Activated T-helper 1 cell treated with anti-CD3 and anti-CD28 coated beads, Interleukin-12 subunit alpha, Interleukin-12 subunit beta, Interleukin-2, Interleukin-4 antibody, amounts not matched to agents 30 ng/mL and 10 ng/mL and 1 ng/mL, durations not matched to agents 14 hours and 24 hours and 36 hours (primary cell): ENCODE measurements around the gene DUOX1. TPM values are rescaled to one million over a fixed set of nuclear protein-coding genes. Genes with fewer than 3 reads are reported as not detected.
A peak's percentile ranks its signal among the peaks of the same experiment; 100 is the strongest.

Experiments
- DNase-seq: peaks from one replicate; pipeline ENCODE4 v3.0.0; 2021; ENCODE audit warnings: low spot score
- H3K27ac Mint-ChIP-seq: one replicate; pipeline ENCODE4 v1.8.0; 2021; ENCODE audit warnings: mild to moderate bottlenecking, mixed read lengths
- H3K27me3 Mint-ChIP-seq: one replicate; pipeline ENCODE4 v1.8.0; 2022; ENCODE audit warnings: mild to moderate bottlenecking, moderate library complexity, mixed read lengths; ENCODE audit not compliant: insufficient read depth
- H3K36me3 Mint-ChIP-seq: one replicate; pipeline ENCODE4 v1.8.0; 2021; ENCODE audit warnings: low read depth, mixed read lengths
- H3K4me1 Mint-ChIP-seq: one replicate; pipeline ENCODE4 v1.8.0; 2021; ENCODE audit warnings: low read depth, mixed read lengths
- H3K4me3 Mint-ChIP-seq: one replicate; pipeline ENCODE4 v1.8.0; 2021; ENCODE audit warnings: mild to moderate bottlenecking, moderate library complexity, mixed read lengths
- H3K9me3 Mint-ChIP-seq: one replicate; pipeline ENCODE4 v1.8.0; 2021; ENCODE audit warnings: mixed read lengths
- intact Hi-C: fragments of 100-400 bp; cut with micrococcal nuclease; formaldehyde crosslinking; loops from one replicate; pipeline ENCODE4 v1.15.1; 2024
- total RNA-seq: library from RNA; stranded (reverse); gene quantifications from 2 replicates; pipeline ENCODE4 v1.2.3, GENCODE V29; 2022

The DUOX1 gene
- total RNA-seq, 1 donor from 2014 or later: 0.13 TPM

GRCh38 chr15:45185903-45186770, 56.3 kb downstream of the DUOX1 start:
- Mint-ChIP-seq H3K27me3 (peaks cover 9% of the 10 kb centered on the region), H3K9me3 (no peaks in the 10 kb centered on the region), H3K4me1 (peaks cover 33% of the 10 kb centered on the region), H3K36me3 (peaks cover 2% of the 10 kb centered on the region), H3K27ac (peak overlapping the region; percentile 76), H3K4me3 (peak overlapping the region; percentile 90)
- no peak for DNase-seq
- intact Hi-C loops: no loop called here

DNA sequence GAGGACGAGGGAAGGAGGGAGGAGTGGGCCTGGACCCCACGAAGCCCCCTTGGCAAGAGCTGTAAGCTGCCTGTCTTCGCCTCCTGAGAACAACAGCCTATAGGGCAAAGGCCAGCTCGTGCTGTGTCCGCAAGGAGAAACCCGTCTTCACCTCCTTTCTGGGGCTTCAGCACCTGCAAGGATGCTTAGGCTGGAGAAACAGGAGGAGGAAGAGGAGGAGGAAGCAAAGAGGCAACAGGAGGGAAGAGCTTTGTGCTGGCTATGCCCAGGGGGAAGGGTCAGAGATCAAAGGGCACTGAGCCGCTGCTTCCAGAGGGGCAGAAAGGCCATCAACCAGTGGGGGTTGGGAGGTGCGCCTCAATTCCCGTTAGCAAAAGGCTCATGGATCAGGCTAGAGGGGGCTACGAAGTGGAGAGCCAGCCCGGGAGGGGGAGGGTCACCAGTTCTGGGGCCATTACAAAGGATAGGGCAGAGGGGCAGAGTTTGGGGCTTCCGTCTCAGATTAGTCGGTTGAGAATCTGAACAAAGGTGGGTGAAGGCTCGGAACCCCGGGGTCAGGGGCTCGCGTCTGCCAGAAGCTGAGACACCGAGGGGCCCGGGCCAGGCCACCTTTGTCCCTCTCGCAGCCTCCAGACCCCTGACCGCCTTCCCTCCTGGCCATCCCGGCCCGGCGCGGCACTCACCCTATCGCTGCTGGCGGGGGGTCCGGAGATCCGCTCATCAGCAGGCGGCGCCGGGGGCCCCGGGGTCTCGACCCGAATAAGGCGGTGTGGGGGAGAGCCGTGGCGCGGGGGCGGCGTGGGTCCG, 57.2 kb downstream of the DUOX1 start:
- Mint-ChIP-seq H3K36me3 (peaks cover 2% of the 10 kb centered on the region), H3K9me3 (no peaks in the 10 kb centered on the region), H3K27me3 (peaks cover 8% of the 10 kb centered on the region), H3K4me1 (peaks cover 33% of the 10 kb centered on the region), H3K27ac (peak overlapping the region; percentile 76), H3K4me3 (peak overlapping the region; percentile 90)
- DNase-seq: no peak
- intact Hi-C loops: no loop called here

GRCh38 chr15:45187578-45187893, 57.7 kb downstream of the DUOX1 start:
- H3K36me3 Mint-ChIP-seq: peaks cover 2% of the 10 kb centered on the region
- intact Hi-C loops: no loop called here
- peaks cover 7% of the 10 kb centered on the region for H3K27me3 Mint-ChIP-seq
- DNase-seq: no peak
- no peak overlapping the region for H3K4me3 Mint-ChIP-seq
- no peaks in the 10 kb centered on the region for H3K9me3 Mint-ChIP-seq
- peaks cover 33% of the 10 kb centered on the region for H3K4me1 Mint-ChIP-seq
- H3K27ac Mint-ChIP-seq: no peak overlapping the region

DNA sequence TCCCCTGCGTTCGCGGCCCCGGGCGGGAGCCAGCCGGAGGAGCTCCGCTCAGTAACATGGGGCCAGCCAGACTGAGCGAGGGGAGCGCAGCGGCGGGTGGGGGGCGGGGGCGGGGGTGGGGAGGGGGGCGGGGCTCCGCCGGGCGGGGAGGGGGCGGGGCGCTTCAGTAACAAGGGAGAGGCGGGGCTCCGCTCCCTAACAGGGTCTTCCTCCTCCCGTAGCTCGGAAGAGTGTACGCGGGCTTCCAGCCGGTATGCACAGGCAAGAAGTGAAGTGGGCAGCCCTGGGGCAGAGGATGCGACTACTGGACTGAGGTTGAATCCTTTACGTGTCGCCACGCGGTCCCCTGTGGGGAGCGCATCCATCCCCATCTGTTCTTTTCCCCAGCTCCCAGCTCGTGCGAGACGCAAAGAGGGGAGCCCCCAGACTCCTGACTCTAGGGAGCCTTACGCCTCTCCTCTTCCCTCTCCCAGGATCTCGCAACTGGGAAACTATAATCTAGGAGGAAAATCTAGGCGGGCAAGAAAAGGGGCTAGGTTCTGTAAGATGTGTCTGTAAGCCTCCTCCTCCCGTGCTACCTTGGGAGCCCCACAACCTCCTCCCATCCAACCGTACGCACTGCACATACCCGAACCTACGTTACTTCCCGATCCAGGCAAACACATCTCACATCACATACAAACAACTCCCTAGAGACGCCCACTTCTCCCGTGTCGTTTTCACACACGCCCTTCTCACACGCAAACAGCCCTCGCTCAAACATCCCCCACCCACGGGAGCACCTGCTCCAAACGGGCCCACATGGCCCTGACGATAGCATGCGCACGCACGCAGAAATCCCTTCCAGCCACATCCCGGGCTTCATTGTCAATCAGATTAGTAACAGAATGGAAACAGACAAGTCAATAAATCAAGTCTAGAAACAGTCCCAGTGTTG, 58.4 kb downstream of the DUOX1 start, which contains the start of gene SHF:
TSS of gene SHF (minus strand) at position 73 of the 937 bp plus-strand sequence. CDS start at position 58, 15 bp downstream.
- no peaks in the 10 kb centered on the region for H3K9me3 Mint-ChIP-seq
- DNase-seq: peak; percentile 36
- H3K4me3 Mint-ChIP-seq: peak within 1 kb of the TSS; percentile 94
- peaks cover 33% of the 10 kb centered on the region for H3K4me1 Mint-ChIP-seq
- intact Hi-C loops: loop anchor here (1.0 kb wide), 2 partner anchors 10 to 21 kb away; no protein-coding TSS in a partner anchor
- H3K27me3 Mint-ChIP-seq: peaks cover 7% of the 10 kb centered on the region
- peak within 1 kb of the TSS; percentile 98 for H3K27ac Mint-ChIP-seq
- H3K36me3 Mint-ChIP-seq: peaks cover 2% of the 10 kb centered on the region

DNA sequence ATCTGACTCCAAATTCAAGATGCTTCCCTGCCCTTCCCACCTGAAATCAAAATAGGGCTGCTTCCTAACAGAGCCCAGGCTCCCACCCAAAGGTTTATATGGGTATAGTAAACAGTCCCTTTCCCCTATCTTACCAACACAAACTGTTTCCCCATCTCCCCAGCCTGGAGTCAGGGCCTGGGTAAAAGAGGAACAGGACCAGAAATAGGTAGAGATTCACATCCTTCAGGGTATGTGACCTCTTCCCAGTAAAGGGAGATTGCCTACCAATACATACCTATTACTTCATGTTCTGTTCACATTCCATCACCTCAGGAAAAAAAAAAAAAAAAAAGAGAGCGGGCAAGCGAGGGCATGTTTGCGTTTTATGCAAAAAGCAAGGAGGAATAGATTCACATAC, 67.7 kb downstream of the DUOX1 start:
- Mint-ChIP-seq H3K27ac (peak overlapping the region; percentile 85), H3K36me3 (no peaks in the 10 kb centered on the region), H3K4me1 (peaks cover 15% of the 10 kb centered on the region), H3K4me3 (peak overlapping the region; percentile 85), H3K27me3 (peaks cover 3% of the 10 kb centered on the region), H3K9me3 (no peaks in the 10 kb centered on the region)
- DNase-seq: no peak
- intact Hi-C loops: loop anchor here (5.0 to 10.0 kb wide), 4 partner anchors 173 to 913 kb away; partner anchors contain the start of genes CTDSPL2, GOLM2 and SORD

- intact Hi-C loops: loop anchor here (1.0 to 10.0 kb wide), 8 partner anchors 10 to 914 kb away; partner anchors contain the start of genes BLOC1S6, CTDSPL2, GOLM2 and SORD
- Mint-ChIP-seq H3K27ac (no peak overlapping the region), H3K9me3 (no peaks in the 10 kb centered on the region), H3K27me3 (peaks cover 5% of the 10 kb centered on the region), H3K4me3 (no peak overlapping the region), H3K4me1 (peaks cover 15% of the 10 kb centered on the region), H3K36me3 (no peaks in the 10 kb centered on the region)
- peak; percentile 94 for DNase-seq
Measured at GRCh38 chr15:45198337-45199135, 68.7 kb downstream of the DUOX1 start.

DNA sequence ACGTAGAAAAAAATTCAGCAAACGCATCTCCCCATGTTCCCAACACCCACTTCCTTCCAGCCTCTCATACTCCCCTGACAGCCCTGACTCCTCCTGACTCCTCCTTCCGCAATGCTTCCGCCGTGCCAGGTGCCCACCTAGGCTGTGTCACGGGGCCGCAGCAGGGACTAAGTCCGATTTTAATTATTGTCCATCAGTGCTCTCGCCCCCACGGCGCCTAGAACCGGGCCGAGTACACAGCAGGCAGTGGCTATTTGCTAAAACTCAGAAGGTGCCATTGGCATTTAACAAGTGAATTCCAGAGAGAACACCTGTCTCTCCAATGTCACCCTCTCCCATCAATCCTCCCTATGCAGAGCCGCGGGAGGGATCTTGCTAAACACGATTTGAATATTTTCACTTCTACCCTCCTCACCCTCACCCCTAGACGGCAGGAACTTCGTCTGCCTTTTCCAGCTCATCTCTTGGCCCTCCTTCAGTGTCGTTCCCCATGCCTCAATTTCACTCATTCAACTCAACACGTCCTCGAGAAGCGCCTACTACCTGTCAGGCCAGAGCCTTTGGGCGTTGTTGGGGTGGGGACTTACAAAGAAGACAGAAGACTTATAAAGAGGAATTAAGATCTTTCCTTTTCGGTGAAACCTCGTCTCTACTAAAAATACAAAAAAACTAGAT, 69.5 kb downstream of the DUOX1 start:
- H3K27ac Mint-ChIP-seq: no peak overlapping the region
- intact Hi-C loops: loop anchor here (5.0 to 10.0 kb wide), 4 partner anchors 174 to 914 kb away; partner anchors contain the start of genes CTDSPL2, GOLM2 and SORD
- H3K9me3 Mint-ChIP-seq: no peaks in the 10 kb centered on the region
- no peak overlapping the region for H3K4me3 Mint-ChIP-seq
- no peaks in the 10 kb centered on the region for H3K36me3 Mint-ChIP-seq
- H3K27me3 Mint-ChIP-seq: peaks cover 8% of the 10 kb centered on the region
- DNase-seq: no peak
- peaks cover 15% of the 10 kb centered on the region for H3K4me1 Mint-ChIP-seq

DNA sequence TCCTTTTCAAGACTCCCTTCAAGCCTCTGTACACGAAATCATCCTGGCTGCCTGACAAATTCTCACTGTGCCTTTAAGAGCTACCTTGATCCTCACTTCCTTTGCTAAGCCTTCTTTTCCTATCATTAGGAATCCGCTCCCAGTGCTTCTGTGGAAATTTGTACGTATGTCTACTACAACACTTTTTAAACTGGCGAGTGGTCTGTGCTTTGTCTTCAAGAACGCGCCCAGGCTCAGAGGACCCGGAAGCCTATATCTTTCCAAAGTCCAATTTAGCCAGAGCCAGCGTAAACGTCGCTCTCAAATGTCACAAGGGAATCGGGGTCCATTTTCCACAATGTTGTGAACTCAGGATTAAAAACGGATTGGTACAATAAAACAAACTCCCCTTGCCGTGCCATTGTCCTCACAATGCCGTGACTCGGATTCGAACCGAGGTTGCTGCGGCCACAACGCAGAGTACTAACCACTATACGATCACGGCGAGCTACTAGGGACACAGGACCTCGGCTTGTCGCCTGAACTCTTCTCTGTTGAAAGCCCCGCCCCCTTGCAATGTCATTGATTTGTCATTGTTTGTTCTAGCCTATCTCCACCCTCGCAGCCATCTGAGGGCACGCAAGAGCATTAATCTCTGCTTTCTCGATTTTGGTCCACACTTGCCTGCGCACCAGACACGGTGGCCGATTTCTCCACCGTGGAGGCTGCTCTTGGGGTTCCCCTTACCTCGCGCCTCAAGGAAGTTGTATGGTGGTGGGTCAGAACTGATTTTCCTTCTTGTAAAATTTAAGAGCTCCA, 70.4 kb downstream of the DUOX1 start:
- no peak overlapping the region for H3K4me3 Mint-ChIP-seq
- no peak overlapping the region for H3K27ac Mint-ChIP-seq
- H3K36me3 Mint-ChIP-seq: no peaks in the 10 kb centered on the region
- H3K27me3 Mint-ChIP-seq: peaks cover 8% of the 10 kb centered on the region
- peaks cover 19% of the 10 kb centered on the region for H3K4me1 Mint-ChIP-seq
- no peaks in the 10 kb centered on the region for H3K9me3 Mint-ChIP-seq
- peak; percentile 96 for DNase-seq
- intact Hi-C loops: loop anchor here (1.0 to 2.0 kb wide), 2 partner anchors 202 to 437 kb away; a partner anchor contains a TSS

- Mint-ChIP-seq H3K9me3 (no peaks in the 10 kb centered on the region), H3K27me3 (peaks cover 8% of the 10 kb centered on the region), H3K4me3 (no peak overlapping the region), H3K27ac (no peak overlapping the region), H3K4me1 (peaks cover 23% of the 10 kb centered on the region), H3K36me3 (no peaks in the 10 kb centered on the region)
- DNase-seq: peak; percentile 62
- intact Hi-C loops: loop anchor here (1.0 to 2.0 kb wide), 4 partner anchors 75 to 436 kb away; a partner anchor contains a TSS
Measured at GRCh38 chr15:45200799-45201556, 71.2 kb downstream of the DUOX1 start.

GRCh38 chr15:45201557-45201859, 71.7 kb downstream of the DUOX1 start:
- no peak for DNase-seq

More at GRCh38 chr15:45201557-45201859, 71.7 kb downstream of the DUOX1 start:
- Mint-ChIP-seq H3K36me3 (no peaks in the 10 kb centered on the region), H3K9me3 (no peaks in the 10 kb centered on the region), H3K27ac (no peak overlapping the region), H3K4me1 (peaks cover 23% of the 10 kb centered on the region), H3K27me3 (peaks cover 10% of the 10 kb centered on the region), H3K4me3 (no peak overlapping the region)
- intact Hi-C loops: loop anchor here (1.0 to 2.0 kb wide), 3 partner anchors 75 to 435 kb away; no protein-coding TSS in a partner anchor
